Pulmonary artery endothelial cell (primary cell): ENCODE measurements around the gene THSD4. TPM values are rescaled to one million over a fixed set of nuclear protein-coding genes. Genes with fewer than 3 reads are reported as not detected.

Experiments
- DNase-seq: peaks from one replicate; pipeline ENCODE4 v3.0.0-alpha.2; 2011; ENCODE audit warnings: low read depth, low spot score
- total RNA-seq: library from RNA; depleted of rRNA; stranded (reverse); fragments of >200 nt; gene quantifications from 2 replicates; pipeline ENCODE4 v1.2.3, GENCODE V29; 2014

THSD4 gene
- total RNA-seq, 1 donor from 2014 or later = 35.2 TPM

DNA sequence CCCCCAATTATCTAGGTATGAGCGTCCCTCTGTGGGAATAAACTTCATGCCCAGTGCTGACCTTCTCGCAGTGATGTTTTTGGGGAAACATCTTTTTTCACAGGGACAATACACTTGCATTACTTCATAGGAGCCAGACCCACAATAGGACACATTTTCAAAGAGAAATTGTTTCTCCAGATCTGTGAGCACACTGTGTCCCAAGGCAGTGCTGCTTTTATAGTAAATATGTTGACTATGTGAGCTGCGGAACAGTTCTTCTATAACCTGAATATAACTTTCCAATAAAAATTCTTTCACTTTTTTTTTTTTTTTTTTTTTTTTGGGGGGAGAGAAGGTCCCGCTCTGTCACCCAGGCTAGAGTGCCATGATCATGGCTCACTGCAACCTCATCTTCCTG, 17.4 kb upstream of the THSD4 start:
- DNase-seq = no peak

DNA sequence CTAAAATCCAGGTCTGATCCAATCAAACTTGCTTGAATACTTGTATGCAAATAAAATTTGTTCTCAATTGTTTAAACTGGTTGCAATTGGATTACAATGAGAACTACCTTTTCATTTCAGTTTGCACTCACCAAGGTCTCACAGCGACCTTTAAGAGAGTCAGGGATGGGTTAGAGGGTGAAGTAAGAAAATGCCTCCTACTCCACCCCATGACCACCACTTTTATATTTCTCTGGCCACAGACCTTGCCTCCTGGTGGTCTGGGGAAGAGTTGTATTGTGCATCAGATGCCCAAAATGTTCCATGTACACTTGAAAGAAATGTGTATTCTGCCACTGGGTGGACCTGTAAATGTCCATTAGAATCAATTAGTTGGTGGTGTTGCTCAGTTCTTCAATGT, 16.4 kb upstream of the THSD4 start:
- no peak for DNase-seq

DNA sequence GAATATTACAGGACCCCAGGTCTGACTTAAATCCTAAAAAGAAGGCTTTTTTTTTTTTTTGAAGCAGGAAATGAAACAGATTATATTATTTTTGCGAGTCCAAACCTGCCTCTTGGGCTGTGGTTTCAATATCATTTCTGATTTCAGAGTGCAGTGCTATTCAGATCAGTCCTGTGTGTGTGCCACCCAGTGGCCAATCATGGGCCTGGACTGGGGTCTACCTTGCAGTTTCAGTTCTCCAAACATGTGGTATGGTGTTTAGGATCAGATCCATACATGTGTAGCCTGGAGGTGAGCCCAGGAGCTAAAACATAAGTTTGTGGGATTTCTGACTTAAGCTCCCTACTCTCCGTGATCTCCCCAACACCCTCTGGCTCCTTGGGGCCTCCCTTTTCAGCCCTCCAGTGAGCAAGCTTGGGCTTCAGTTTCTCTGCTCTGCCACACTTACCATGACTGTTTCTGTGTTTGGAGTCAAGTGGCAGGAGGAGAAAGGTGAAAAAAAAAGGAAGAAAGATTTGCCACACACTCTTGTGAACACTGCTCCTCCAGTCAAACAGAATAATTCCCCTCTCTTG, 12.1 kb upstream of the THSD4 start:
- no peak for DNase-seq

DNA sequence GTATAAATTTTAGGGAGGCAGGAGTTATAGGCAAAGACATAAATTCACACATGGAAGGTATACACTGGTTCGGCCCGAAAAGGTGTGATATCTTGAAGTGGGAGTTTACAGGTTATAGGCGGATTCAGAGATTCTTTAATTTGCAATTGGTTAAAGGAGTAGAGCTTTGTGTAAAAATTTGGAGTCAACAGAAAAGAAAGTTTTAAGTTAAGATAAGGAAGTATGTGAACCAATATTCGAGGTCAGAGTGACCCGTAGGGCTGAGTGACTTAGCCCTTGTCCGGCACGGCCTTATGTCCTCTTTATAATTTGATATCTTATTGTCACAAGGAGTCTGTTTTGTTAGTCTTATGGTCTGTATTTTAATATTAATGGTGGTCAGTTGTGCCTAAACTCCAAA, 10.6 kb upstream of the THSD4 start:
- no peak for DNase-seq

DNA sequence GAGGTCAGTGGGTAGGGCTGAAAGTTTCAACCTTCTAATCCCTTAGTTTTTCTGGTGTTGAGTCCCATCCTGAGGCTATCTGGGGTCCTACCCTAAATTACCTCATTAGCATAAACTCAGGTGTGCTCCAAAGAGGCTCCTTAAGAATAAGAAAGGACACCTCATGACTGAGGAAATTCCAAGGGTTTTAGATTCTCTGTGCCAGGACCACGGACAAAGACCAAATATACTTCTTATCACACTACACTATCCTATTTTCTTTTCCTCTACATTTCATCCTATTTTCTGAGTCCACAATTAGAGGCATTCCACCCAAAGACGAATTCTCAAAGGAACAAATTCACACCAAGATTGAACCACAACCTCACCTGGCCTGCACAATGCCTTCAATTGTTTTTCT, 9.8 kb upstream of the THSD4 start:
- no peak for DNase-seq

DNA sequence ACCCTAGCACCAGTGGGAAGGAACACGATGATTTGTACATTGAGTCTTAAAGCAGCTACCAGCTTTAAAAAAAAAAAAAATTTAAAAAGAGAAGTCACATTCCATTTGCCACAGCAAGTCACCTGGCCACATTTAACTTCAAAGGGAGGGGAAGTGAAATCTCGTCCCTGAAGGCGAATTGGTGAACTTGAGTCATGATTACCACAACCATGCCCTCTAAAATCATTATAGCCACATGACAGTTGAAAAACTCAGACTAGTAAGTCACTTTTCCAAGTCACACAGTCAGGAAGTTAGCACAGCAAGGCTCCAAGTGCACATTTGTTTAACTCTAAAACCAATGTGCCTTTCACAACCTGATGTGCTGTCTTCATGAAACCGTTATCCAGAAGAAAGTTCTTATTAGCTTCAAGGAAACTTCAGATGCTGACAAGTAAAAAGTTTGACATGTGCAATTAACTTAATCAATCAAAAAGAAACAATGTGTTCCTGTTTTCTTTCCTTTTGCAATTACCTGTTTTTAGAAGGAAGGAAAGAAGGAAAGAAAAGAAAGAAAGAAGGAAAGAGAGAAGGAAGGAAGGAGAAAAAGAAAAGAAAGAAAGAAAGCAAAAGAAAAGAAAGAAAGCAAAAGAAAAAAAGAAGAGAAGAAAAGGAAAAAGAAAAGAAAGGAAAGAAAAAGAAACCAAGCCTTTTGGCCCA, 8.3 kb upstream of the THSD4 start:
- no peak for DNase-seq

DNA sequence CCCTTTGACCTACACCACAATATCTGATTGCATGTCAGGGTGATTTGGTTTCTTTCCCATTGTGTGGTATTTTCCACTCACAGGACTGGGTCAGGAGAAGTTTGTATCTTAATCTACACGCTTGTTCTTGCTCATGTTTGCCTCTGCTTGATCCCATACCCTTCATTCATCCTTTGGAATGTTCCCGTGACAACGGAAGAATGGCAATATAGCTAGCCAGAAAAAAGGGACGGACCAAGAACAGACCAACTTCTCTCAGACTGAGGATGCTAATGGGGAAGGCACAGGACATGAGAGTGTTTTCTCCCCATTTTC, 7.8 kb upstream of the THSD4 start:
- DNase-seq = no peak

DNA sequence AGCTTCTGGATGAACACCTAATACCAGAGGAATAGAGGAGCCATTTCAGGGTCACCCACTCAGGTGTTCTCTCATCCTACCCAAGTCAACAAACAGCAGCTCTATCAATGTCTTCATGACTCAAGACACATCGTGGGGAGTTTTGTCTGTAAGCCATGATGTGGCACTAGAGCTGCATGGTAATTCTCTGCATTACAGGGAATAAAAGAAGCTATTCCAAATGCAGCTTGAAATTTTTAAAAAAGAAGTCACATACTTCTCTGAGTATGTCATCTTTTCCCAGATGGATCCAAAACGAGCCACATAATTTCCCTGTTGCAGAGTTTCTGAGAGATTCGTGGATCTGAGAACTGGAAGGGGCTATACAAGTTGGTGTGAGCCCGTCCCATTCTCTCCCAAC, 6.1 kb upstream of the THSD4 start:
- no peak for DNase-seq

DNA sequence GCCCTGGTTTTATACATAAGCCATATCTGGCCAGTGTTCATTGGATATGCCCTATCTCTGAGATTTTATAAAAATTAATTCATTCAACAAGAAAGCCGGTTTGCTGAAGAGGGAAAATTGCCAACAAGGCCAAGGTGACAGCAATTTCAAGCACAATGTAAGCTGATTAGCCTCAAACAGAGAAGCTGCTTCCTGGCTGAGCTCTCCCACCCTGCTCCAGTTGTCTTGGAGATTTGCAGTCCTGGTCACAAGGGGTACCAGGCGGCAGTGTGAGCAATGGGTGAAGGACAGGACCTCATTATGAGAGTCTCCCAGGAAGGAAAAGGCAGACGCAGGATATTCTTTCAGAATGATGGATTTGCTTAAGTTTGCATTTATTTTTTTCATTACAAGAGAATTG, 5.4 kb upstream of the THSD4 start:
- no peak for DNase-seq

DNA sequence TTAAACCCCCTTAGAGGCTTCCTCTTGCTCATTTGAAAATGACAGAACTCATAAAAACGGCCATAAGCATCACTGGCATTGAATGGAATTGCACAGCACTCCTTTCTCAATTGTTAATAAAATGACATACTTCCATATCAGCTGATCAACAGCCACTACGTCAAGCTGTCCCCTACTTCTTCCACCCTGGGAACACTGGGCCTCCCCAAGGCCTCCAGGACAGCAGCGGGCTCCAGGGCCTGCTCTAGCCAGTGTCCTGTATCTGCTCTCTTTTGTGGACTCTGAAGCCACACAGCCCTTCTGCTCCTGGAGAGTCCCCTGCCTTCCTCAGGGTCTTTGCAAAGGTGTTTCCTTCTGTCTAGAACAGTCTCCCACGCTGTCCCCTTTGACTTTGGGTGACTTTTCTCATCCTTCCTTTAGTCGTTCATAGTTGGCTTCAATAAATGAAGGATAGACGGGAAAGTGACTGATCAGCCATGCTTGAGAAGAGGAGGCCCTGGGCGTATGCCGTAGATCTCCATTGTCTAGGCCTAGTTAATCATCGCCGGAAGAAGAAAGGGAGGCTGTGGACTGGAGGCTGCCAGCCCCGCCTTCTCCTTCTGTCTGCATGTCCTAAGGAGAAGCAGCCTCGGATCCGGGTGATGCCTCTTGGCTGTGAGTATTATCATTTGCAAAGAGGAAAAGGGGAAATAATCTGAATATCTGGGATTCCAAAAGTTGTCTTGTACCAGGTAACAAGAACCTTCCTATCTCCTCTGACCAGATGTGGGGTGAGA, 4.7 kb upstream of the THSD4 start:
- DNase-seq = no peak

DNA sequence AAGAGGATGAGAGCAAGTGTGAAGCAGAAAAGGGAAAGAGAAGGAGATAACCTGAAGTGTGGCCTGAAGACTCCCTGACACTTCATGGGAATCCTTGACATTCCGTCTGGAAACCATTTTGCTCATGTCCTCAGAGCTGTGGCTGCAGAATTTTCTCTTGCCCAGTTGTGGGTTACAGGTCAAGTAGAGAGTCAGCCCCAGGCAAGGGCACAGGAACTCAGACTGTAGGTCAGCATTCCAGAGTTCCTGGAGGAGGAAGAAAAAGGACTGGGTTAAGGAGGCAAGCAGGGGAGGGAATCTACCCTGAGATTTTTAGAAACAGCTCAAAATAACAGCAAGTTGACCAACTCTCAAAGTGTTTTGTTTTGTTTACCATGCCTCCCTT, 4.1 kb upstream of the THSD4 start:
- no peak for DNase-seq

DNA sequence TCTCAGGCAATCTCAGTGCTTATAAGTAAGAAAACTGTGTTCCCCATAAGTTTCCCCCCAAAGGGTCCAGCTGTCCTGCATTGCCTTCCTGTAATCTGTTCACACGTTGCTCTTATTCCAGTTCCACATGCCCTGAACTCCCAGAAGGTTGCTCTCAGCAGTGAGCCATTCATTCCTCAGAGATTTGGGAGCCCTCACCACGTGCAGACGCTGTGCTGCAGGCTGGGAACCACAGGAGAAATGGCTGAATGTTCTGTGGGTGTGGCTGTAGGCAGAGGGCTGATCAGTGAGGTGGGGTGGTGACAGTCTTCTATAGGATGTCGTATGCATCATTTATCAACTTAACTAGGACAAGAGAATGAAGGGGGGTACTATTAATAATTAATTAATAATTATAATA, 3.3 kb upstream of the THSD4 start:
- DNase-seq = no peak

DNA sequence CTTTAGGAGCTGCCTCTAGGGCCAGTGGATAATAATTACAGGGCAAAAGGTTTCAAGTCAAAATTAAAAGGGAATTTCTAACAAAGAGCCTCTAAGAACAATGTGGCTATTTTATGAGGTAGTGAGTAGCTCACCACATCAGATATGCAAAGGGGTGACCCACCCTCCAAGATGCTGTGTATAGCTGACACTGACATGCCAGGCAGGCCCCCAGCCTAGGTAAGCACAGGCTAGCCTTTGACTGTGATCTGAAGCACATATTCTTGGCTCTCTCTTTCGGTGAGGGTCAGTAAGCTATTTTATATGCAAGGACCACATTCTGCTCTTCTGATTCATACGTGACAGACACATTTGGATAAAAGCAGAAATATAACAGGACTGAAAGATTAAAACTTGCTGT, 2.8 kb upstream of the THSD4 start:
- DNase-seq = no peak

DNA sequence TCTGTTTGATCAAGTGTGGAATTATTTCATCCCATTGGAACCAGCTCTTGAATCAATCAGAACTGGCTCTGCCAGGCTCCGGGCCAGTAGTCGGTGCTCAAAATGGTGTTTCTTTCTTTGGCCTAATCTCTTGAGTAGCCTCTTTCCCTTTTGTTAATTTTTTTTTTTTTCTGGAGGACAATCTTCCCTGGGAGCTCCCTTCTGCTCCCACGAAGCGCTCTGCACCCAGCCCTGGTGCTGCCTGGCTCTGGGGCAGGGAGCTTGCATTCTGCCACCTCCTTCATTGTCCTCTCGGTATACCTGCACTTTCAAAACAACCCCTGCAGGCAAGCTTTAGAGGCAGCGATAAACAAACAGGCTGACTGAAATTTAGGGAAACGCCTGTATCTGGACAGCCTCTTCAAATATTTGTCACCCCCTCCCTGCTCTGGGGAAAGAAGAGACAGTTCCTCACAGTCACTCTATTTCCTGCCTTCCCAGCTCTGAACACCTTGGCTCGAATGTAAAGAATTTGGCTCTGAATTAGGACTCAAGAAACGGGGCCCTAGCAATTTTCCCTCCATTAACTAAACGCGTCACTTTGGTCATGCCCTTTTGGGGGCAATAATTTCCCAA, 1.1 kb upstream of the THSD4 start:
- no peak for DNase-seq

DNA sequence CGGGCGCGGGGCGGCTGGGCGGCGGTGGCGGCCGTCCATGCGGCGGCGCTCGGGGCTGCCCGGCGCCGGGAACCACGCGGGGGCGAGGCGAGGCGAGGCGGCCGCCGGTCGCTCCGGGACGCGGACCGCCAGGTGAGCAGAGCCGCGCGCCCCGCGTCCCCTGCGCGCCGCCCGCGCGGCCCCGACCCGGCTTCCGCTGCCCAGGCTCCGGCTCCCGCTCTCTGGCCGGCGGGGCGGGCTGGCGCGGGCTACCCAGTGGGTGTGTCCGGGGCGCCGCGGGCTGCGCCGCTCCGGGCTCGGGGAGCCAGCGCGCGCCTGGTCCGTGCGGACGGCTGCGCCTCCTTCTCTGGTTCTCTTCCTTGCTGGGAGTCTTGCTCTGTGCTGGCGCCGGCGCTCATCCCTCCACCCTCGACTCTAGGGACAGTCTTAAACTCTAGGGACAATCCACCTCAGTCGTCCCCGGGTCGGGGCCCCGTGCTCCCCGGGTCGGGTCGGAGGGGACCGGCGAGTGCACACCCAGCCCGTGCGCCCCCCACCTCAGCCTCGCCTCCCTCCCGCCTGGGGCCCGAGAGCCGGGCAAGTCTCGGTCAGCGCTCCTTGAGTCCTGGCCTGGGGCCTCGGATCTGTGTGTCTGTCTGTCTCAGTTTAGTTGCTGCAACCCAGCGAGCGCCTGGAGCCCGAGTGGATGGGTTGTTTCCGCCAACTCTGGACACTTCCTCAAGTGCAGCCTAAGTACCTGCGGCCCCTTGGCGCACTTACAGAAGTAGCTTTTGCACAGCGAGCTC, 488 bp downstream of the THSD4 start:
- DNase-seq = no peak

DNA sequence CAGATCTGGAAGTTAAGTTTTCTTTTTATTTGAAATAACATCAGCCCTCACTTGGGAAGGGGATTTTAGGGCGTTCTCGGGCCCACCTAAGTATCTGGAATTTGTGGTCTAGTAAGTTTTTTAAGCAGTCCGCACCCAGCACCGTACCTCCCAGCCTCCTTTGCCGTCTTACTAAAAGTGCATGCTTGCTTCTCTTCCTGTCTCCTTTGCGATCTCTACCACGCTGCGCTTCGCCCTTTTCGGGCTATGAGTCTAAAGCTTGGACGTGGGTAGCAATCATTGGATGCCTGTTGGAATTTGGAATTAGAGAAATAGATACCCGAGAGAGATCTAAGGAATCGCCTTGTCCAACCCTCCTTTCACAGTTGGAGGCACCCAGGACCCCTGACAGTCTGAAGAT, 1.1 kb downstream of the THSD4 start:
- DNase-seq = no peak

DNA sequence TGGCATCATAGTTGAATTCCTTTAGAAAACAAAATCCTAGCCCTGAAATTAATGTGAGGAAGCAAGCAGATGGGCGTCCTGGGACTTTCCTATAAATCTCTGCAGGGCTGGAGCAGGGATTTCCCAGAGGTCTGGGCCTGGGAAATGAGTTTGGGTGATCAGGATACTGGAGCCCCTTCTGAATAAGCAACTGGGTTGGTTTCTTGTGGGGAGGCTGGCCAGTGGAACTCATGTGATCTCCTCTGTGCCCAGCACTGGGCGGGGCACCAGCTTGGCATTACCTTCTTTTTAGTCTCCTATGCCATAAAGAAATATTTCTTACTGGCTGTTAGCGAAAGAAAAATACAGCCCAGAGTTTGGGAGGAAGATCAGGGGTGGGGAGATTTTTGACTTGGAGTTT, 1.7 kb downstream of the THSD4 start:
- DNase-seq = no peak

DNA sequence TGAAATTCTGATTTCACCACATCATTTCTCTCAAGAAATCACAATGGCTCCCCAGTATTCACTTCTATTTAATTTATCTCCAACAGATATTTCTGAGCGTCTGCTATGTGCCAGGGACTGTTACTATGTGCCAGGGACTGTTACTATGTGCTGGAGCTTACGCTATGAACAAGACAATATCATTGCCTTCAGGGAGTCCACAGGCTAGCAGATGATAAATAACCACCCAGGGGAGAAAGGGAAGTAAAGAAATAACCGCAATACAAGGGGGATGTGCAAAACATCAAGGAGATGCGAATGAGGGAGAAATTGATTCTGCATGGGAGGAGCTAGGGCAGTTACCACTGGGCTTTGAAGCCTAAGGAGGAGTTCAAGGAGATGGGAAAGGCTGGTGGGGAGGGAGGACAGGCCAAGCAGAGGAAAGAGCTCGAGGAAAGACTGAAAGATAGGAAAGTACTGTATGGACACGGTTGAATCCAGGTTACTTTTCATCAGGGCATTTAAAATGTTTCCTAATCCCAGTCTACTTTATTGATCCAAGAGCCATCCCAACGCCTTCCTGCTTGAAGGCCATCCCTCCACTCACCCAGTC, 2.5 kb downstream of the THSD4 start:
- no peak for DNase-seq

DNA sequence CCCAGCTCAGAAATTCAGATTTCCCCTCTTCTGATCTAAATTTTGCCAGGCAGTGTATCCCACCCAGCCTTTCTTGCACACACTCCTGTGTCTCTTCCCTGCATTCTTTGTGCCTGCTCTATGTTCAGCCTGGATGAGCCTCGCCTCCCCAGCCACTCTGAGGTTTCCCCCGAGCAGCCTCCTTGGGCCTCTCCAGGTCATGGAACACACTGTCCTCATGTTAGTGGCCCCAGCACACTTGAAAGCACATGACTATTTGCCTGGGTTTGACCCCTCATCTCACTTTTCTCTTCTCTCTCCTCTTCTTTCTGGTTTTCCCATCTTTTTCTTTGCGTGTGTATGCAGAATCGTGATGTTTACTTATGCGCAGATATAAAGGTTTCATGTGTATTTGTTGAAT, 3.1 kb downstream of the THSD4 start:
- DNase-seq = no peak

DNA sequence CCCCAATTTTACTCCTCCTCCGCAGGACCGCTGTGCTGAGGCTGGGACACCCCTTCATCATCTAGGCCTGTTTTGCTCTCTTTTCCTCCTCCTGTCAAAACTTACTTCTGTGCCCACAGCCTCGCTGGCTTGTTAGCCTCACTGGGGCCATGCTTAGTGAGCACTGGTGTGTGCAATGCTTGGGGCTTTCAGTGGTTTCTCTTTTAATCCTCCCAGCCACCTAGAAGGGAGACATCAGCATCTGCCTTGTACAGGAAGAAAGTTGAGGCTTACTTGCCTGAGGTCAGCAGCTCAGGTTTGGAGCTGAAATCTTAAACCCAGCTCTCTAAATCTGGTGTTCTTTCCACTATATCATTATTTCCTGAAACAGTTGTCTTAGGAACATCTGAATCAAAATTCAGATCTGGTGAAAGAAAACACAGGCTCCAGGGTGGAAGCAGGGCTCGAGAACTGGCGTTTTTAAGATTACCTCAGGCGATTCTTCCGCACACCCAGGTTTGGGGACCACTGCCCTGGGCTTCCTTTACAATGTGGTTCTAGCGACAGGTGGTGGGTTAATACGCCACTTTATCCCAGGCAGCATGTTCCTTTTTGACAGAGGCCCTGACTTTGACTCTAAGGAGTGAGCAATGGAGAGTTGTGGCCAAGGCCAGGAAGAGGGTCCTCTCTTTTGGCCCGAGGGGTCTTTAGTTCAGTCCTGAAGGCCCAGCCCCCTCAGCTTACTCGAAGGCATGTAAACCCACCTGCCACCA, 3.8 kb downstream of the THSD4 start:
- no peak for DNase-seq

DNA sequence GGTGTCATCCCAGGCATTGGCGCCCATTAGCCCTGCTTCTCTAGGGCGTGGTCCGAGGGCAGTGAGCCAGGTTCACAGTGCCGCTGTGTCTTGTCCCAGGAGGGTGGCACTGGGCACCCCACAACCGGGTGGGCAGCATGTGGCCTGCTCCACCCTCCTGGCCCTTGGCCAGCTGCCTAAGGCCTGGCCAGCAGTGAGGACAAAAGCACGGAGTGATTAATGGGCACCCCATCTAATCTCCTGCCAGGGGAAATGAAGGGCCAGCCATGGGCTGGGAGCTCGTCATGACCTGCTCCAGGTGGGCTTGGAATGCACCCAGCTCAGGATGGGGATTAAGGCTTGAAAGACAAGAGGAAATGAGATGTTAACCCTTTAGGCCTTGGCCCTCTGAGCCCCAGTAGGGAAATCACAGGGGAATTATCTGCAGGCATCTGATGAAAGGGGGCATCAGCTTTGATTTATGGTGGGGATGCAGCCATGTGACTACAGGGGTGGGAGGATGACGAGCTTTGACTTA, 5.2 kb downstream of the THSD4 start:
- DNase-seq = no peak
